Effector memory CD4-positive, alpha-beta T cell (primary cell): ENCODE results near the gene ERRFI1.

Experiments used
- DNase-seq, 3 donors: peaks; one replicate each; pipeline ENCODE4 v3.0.0-alpha.2; 2020
- H3K27ac ChIP-seq: 2 replicates; pipeline ENCODE4 v1.7.0; 2013; ENCODE audit warnings: mild to moderate bottlenecking, low read length, moderate library complexity; ENCODE audit not compliant: insufficient read depth, poor library complexity, severe bottlenecking
- H3K27me3 ChIP-seq: replicated peaks from 2 replicates; pipeline ENCODE4 v1.7.0; 2013; ENCODE audit warnings: mild to moderate bottlenecking, low read length; ENCODE audit not compliant: insufficient read depth, control insufficient read depth, poor library complexity, severe bottlenecking
- H3K36me3 ChIP-seq: 2 replicates; pipeline ENCODE4 v1.7.0; 2013; ENCODE audit warnings: mild to moderate bottlenecking, low read length, moderate library complexity; ENCODE audit not compliant: control insufficient read depth, insufficient read depth
- H3K4me1 ChIP-seq: 2 replicates; pipeline ENCODE4 v1.7.0; 2013; ENCODE audit warnings: low read length, mild to moderate bottlenecking; ENCODE audit not compliant: control insufficient read depth, insufficient read depth, poor library complexity, severe bottlenecking
- H3K4me3 ChIP-seq: 2 replicates; pipeline ENCODE4 v1.7.0; 2013; ENCODE audit warnings: low read length, low read depth, mild to moderate bottlenecking; ENCODE audit not compliant: insufficient read depth, poor library complexity, severe bottlenecking
- H3K9me3 ChIP-seq: 2 replicates; pipeline ENCODE4 v1.7.0; 2013; ENCODE audit warnings: mild to moderate bottlenecking, low read length, moderate library complexity; ENCODE audit not compliant: control insufficient read depth

The ERRFI1 gene

DNA sequence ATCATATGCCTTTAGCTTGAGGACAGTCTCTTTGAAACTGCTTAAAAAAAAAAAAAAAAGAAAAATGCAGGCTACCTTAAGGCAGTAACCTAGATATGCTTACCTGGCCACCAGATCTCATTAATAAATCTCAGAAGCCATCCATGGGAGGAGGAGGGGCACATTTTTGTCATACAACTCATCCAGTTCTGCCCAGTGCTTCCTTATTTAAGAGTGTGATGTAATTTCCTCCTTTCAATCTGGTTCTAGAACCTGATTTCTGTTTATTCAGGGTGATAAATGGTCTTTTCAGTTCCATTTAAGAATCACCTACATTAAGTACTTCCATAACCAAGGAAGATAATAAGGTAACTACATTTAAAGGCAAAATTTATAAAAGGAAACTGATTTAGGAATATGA is 6.1 kb downstream of the ERRFI1 start:
- Histone ChIP-seq H3K4me1 (no peaks in the 10 kb centered on the region), H3K9me3 (no peaks in the 10 kb centered on the region), H3K36me3 (no peaks in the 10 kb centered on the region), H3K27me3 (peaks cover 4% of the 10 kb centered on the region), H3K27ac (no peak overlapping the region), H3K4me3 (no peak overlapping the region)
- no peak for DNase-seq

GRCh38 chr1:8019229-8019620 is 6.9 kb downstream of the ERRFI1 start:
- Histone ChIP-seq H3K4me3 (no peak overlapping the region), H3K4me1 (no peaks in the 10 kb centered on the region), H3K27me3 (no peaks in the 10 kb centered on the region), H3K36me3 (no peaks in the 10 kb centered on the region), H3K27ac (no peak overlapping the region), H3K9me3 (no peaks in the 10 kb centered on the region)
- DNase-seq, result no peak

DNA sequence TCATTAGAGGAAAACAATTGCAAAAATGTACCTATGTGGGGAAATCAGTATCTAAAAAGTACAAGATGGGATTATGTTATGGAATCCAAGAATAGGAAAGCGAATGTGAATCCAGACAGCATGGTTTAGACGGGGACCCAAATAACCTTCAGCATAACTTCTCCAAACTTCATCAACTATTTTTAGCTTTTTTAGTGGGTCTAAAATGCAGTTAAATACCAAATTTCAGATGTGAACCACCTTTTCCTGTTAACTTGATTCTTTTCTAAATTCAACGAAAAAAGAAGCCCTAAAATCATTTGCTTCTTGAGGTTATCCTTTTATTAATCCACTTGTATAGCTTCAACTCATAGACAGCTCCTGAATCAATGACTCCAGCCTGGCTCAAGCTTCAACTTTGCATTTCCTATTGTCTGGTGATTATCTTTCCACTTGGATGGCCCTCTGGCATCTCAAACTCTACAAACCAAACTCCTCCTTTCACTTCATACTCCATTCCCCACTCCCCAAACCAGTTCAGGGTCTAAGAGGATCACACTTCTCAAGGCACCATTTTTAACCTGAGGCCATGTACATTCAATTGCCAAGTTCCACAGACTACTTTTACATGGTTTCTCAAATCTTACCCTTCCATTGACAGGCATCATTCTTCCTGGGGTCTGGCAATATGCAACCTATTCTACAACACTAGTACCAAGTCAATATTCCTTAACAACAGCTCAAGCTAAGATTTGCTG is 7.4 kb downstream of the ERRFI1 start:
- no peaks in the 10 kb centered on the region for H3K36me3 ChIP-seq
- no peak overlapping the region for H3K27ac ChIP-seq
- no peaks in the 10 kb centered on the region for H3K4me1 ChIP-seq
- H3K4me3 ChIP-seq, result no peak overlapping the region
- H3K9me3 ChIP-seq, result no peaks in the 10 kb centered on the region
- DNase-seq, result no peak
- H3K27me3 ChIP-seq, result no peaks in the 10 kb centered on the region

GRCh38 chr1:8017495-8018197 is 8.5 kb downstream of the ERRFI1 start:
- H3K4me1 ChIP-seq, result no peaks in the 10 kb centered on the region
- H3K9me3 ChIP-seq, result no peaks in the 10 kb centered on the region
- no peaks in the 10 kb centered on the region for H3K36me3 ChIP-seq
- H3K4me3 ChIP-seq, result no peak overlapping the region
- no peaks in the 10 kb centered on the region for H3K27me3 ChIP-seq
- DNase-seq, result no peak
- H3K27ac ChIP-seq, result no peak overlapping the region

DNA sequence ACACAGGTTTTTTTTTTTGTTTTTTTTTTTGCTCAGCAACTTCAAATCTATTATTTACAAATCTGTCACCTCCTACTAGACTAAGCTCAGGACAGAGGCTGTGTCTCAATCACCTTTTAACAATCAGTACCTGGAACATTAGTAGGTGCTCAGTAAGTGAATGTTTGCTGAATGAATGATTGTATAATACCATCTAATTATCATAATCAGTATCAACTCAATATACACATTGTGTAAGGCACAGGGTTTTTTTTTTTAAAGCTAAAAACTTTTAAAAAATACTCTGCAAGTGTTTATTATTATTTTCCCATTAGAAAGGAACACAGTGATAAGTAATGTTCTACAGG is 9.2 kb downstream of the ERRFI1 start:
- H3K4me1 ChIP-seq, result no peaks in the 10 kb centered on the region
- no peaks in the 10 kb centered on the region for H3K27me3 ChIP-seq
- no peaks in the 10 kb centered on the region for H3K9me3 ChIP-seq
- no peak overlapping the region for H3K4me3 ChIP-seq
- no peaks in the 10 kb centered on the region for H3K36me3 ChIP-seq
- no peak overlapping the region for H3K27ac ChIP-seq
- DNase-seq, result no peak

GRCh38 chr1:8016210-8016894 is 9.8 kb downstream of the ERRFI1 start:
- Histone ChIP-seq H3K9me3 (no peaks in the 10 kb centered on the region), H3K4me1 (no peaks in the 10 kb centered on the region), H3K27ac (no peak overlapping the region), H3K4me3 (no peak overlapping the region), H3K36me3 (no peaks in the 10 kb centered on the region), H3K27me3 (no peaks in the 10 kb centered on the region)
- no peak for DNase-seq

DNA sequence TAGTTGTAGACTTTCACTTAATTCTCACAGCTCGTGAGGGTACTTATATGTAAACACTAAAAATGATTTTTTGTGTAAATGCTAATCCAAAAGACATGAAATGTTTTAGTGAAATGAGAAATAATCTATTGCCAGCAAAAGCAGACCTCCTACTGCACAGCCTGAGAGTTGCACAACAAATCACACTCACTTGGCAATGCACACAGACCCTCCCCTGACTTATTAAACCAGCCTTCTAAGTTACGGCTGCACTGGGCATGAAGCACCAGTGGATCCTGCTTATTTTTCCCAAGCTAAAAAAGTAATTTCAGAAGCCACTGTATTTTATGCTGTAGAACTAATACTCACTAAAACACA is 10.3 kb downstream of the ERRFI1 start:
- H3K4me1 ChIP-seq, result no peaks in the 10 kb centered on the region
- H3K36me3 ChIP-seq, result no peaks in the 10 kb centered on the region
- H3K27me3 ChIP-seq, result no peaks in the 10 kb centered on the region
- H3K4me3 ChIP-seq, result no peak overlapping the region
- no peaks in the 10 kb centered on the region for H3K9me3 ChIP-seq
- H3K27ac ChIP-seq, result no peak overlapping the region
- DNase-seq, result no peak

GRCh38 chr1:8015036-8015808 is 10.9 kb downstream of the ERRFI1 start:
- H3K36me3 ChIP-seq, result no peaks in the 10 kb centered on the region
- H3K4me3 ChIP-seq, result no peak overlapping the region
- no peak for DNase-seq
- H3K4me1 ChIP-seq, result no peaks in the 10 kb centered on the region
- no peak overlapping the region for H3K27ac ChIP-seq
- H3K27me3 ChIP-seq, result no peaks in the 10 kb centered on the region
- H3K9me3 ChIP-seq, result no peaks in the 10 kb centered on the region

DNA sequence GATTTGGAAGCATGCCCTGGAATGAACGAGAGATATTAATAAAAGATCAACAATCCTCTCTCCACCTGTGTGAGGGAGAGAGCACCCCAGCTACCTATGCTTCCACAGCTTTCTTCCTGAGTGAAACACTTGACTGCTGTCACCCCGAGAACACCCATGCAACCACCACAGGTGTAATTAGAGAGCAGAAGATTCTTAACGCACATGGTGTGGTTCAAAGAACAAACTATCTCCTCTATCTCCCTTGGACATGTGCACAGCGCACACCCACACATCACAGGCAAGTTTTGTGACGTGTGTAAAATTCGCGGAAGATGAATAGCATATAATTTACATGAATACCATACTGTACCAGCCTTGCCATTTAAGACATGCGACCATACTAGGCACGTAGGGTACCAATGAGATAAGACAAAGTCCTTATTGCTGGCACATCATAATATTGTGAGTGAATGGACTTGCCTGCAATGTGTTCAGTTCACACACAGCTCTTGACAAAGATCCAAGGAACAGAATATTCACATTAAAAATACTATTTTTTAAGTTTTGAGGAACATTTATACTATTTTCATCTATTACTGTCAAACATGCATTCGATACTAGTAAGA is 11.6 kb downstream of the ERRFI1 start:
- no peaks in the 10 kb centered on the region for H3K9me3 ChIP-seq
- H3K4me1 ChIP-seq, result no peaks in the 10 kb centered on the region
- H3K27me3 ChIP-seq, result no peaks in the 10 kb centered on the region
- no peak overlapping the region for H3K4me3 ChIP-seq
- no peak for DNase-seq
- no peak overlapping the region for H3K27ac ChIP-seq
- no peaks in the 10 kb centered on the region for H3K36me3 ChIP-seq
